Omental fat pad (tissue), 4 donors: ENCODE results near the gene KIF1C. TPM values are rescaled to one million over a fixed set of nuclear protein-coding genes. Genes with fewer than 3 reads are reported as not detected.

Experiments used
- ATAC-seq: fragments of 150-250 bp; one replicate; pipeline ENCODE4 v1.9.1; 2016; ENCODE audit warnings: mild to moderate bottlenecking, moderate library complexity; ENCODE audit not compliant: low FRiP score
- DNase-seq: peaks from one replicate; pipeline ENCODE4 v3.0.0-alpha.2; 2019; ENCODE audit warnings: low spot score
- CTCF ChIP-seq, 3 donors: fragments of 450-650 bp; IDR thresholded peaks; one replicate each; pipeline ENCODE4 v1.5.1; 2016 to 2017; ENCODE audit warnings: antibody characterized with exemption in 3 of 3, mild to moderate bottlenecking in 3 of 3, moderate library complexity in 2 of 3
- total RNA-seq, 4 donors: library from RNA; depleted of rRNA; stranded (reverse); fragments of >200 nt; gene quantifications; one replicate each; pipeline ENCODE4 v1.1.0, GENCODE V29; 2016

The KIF1C gene
- total RNA-seq, 4 donors from 2014 or later: 64.5 to 92.5 (median 76.4) TPM

DNA sequence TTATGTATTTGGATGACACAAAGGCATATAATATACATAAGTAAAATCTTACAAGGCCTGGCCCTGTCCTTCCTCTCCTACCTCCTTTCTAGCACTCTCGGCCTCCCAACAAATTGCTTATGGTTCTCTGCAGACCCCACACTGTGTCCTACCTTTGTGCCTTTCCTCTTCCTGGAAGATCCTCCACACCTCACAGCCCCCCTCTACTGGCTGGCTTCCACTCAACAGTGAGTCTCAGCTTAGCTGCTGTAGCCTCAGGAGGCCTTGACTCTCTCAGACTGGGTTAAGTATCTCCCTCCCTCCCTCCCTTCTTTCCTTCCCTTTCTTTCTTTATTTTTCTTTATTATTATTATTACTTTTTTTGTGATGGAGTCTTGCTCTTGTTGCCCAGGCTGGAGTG lies 45.8 kb downstream of the KIF1C start:
- no peak for ATAC-seq

GRCh38 chr17:5044630-5045029 lies 46.9 kb downstream of the KIF1C start:
- no peak for ATAC-seq
- TF ChIP-seq CTCF (IDR thresholded peaks at IDR 0.05): no peak
- no peak for DNase-seq

More for the DNA sequence above, 45.8 kb downstream of the KIF1C start:
- no peak for DNase-seq
- TF ChIP-seq CTCF (IDR thresholded peaks at IDR 0.05): no peak

GRCh38 chr17:5045496-5045895 lies 47.7 kb downstream of the KIF1C start:
- TF ChIP-seq CTCF (IDR thresholded peaks at IDR 0.05): no peak
- ATAC-seq: no peak
- no peak for DNase-seq

- DNase-seq (no peak), ATAC-seq (no peak)
- no peak for TF ChIP-seq CTCF (IDR thresholded peaks at IDR 0.05)
These were observed 49.7 kb downstream of the KIF1C start for GRCh38 chr17:5047446-5047845.

DNA sequence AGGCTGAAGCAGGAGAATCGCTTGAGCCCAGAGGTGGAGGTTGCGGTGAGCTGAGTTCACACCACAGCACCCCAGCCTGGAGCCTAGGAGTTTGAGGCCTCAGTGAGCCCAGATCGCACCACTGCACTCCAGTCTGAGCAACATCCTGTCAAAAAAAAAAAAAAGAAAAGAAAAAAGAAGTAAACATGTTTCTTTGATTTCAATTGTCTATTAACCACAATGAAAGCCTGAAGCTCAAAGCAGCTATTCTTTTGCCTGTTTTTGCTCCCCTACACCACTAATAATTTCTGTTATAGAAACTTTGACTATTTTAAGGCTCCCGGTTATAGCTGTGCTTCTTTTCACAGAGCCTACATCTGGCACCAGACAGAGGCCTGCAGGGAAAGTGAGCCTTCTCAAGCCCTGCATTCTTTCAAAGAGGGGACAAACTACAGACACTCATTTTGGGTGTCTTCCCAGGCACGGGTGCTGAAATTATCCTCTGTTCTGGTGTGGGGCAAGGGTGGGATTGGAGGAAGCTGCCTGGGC lies 51.6 kb downstream of the KIF1C start:
- no peak for TF ChIP-seq CTCF (IDR thresholded peaks at IDR 0.05)
- DNase-seq: no peak
- no peak for ATAC-seq

GRCh38 chr17:5050278-5050677 lies 52.5 kb downstream of the KIF1C start:
- ATAC-seq: no peak
- no peak for DNase-seq
- no peak for TF ChIP-seq CTCF (IDR thresholded peaks at IDR 0.05)

DNA sequence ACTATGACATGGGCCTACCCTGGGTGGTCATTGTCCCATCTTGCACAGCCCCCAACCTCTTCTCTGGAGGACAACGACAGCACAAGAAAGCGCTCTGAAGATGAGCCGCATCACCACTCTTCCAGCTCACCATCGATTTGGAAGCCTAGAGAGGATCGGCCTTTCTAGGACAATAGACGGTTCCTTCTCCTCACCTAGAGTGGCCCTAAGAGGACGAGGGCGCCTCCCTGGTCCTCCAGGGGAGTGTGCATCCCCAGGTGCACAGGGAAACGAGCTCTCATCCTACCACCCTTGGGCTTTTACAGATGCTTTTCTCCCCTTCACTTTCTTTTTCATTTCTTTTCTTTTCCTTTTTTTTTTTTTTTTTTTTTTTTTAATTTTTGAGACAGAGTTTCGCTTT lies 57.8 kb downstream of the KIF1C start:
- no peak for DNase-seq
- ATAC-seq: no peak
- TF ChIP-seq CTCF (IDR thresholded peaks at IDR 0.05): no peak
